HL-60 (cell line): Measurements from ENCODE around the gene NRXN3.

Source experiments
- GABPA ChIP-seq: IDR thresholded peaks from 2 replicates; pipeline ENCODE4 v1.6.1; 2012; ENCODE audit warnings: low read depth
- POLR2AphosphoS5 ChIP-seq: IDR thresholded peaks from 2 replicates; pipeline ENCODE4 v1.6.1; 2012; ENCODE audit warnings: low read depth
- TF ChIP-seq, protein P1 (sequence below): IDR thresholded peaks from one replicate; pipeline ENCODE4 v1.5.1; 2011; ENCODE audit warnings: low read length, control low read depth, inconsistent platforms; ENCODE audit not compliant: insufficient read depth

- TF ChIP-seq, protein P1, sequence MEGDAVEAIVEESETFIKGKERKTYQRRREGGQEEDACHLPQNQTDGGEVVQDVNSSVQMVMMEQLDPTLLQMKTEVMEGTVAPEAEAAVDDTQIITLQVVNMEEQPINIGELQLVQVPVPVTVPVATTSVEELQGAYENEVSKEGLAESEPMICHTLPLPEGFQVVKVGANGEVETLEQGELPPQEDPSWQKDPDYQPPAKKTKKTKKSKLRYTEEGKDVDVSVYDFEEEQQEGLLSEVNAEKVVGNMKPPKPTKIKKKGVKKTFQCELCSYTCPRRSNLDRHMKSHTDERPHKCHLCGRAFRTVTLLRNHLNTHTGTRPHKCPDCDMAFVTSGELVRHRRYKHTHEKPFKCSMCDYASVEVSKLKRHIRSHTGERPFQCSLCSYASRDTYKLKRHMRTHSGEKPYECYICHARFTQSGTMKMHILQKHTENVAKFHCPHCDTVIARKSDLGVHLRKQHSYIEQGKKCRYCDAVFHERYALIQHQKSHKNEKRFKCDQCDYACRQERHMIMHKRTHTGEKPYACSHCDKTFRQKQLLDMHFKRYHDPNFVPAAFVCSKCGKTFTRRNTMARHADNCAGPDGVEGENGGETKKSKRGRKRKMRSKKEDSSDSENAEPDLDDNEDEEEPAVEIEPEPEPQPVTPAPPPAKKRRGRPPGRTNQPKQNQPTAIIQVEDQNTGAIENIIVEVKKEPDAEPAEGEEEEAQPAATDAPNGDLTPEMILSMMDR = no peak
- TF ChIP-seq GABPA (no peak), POLR2AphosphoS5 (no peak)
These were observed 822.7 kb downstream of the NRXN3 start for GRCh38 chr14:78992867-78993266.
